ENCODE data around the gene TMEM255A. TPM values are rescaled to one million over a fixed set of nuclear protein-coding genes. Genes with fewer than 3 reads are reported as not detected.

The TMEM255A gene
- total and polyA plus RNA-seq, 2 donors = 3.3 to 6.4 TPM

GRCh38 chrX:120334603-120335002 lies 23.3 kb upstream of the TMEM255A start:
- Histone ChIP-seq H3K9me3 (ENCODE audit: control insufficient read depth in 2 of 2, insufficient read depth in 1 of 2, low read length in 1 of 2) (no peaks in the 10 kb centered on the region), H3K36me3 (ENCODE audit: control insufficient read depth in 2 of 2, insufficient read depth in 2 of 2, low read length in 1 of 2) (no peaks in the 10 kb centered on the region), H3K4me3 (ENCODE audit: low read length in 2 of 2) (no peak overlapping the region), H3K27me3 (ENCODE audit: control insufficient read depth in 2 of 2, insufficient read depth in 1 of 2, low read length in 1 of 2) (no peaks in the 10 kb centered on the region), H3K4me1 (ENCODE audit: control insufficient read depth in 2 of 2, insufficient read depth in 2 of 2, low read length in 2 of 2) (no peaks in the 10 kb centered on the region), H3K27ac (ENCODE audit: low read depth in 1 of 2, low read length in 1 of 2) (no peak overlapping the region)
- DNase-seq (ENCODE audit: low read depth in 6 of 9, low spot score in 9 of 9) = no peak
- 89% methylated on average over 1 of the region's 1 CpG for WGBS

DNA sequence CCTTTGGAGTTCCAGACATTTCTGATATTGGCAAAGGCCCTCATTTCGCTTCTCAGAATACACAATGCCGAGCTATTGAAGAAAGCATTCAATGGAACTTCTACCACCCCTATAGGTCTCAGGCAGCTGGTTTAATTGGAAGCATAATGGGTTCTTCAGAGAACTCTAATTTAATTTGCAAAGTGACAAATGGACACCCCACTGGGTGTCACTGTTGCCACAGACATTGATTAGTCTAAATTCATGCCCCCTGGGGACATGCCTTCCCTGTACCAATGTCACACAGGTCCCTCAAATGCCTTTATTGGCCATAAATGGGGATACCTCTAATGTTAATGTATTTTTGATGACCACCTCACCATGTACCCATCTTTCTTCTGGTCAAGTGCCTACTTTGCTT lies 22.9 kb upstream of the TMEM255A start:
- Histone ChIP-seq H3K27me3 (ENCODE audit: control insufficient read depth in 2 of 2, insufficient read depth in 1 of 2, low read length in 1 of 2) (no peaks in the 10 kb centered on the region), H3K4me3 (ENCODE audit: low read length in 2 of 2) (no peak overlapping the region), H3K27ac (ENCODE audit: low read depth in 1 of 2, low read length in 1 of 2) (no peak overlapping the region), H3K36me3 (ENCODE audit: control insufficient read depth in 2 of 2, insufficient read depth in 2 of 2, low read length in 1 of 2) (no peaks in the 10 kb centered on the region), H3K9me3 (ENCODE audit: control insufficient read depth in 2 of 2, insufficient read depth in 1 of 2, low read length in 1 of 2) (no peaks in the 10 kb centered on the region), H3K4me1 (ENCODE audit: control insufficient read depth in 2 of 2, insufficient read depth in 2 of 2, low read length in 2 of 2) (no peaks in the 10 kb centered on the region)
- 48% methylated on average over 2 of the region's 2 CpGs for WGBS
- no peak for DNase-seq (ENCODE audit: low read depth in 6 of 9, low spot score in 9 of 9)

DNA sequence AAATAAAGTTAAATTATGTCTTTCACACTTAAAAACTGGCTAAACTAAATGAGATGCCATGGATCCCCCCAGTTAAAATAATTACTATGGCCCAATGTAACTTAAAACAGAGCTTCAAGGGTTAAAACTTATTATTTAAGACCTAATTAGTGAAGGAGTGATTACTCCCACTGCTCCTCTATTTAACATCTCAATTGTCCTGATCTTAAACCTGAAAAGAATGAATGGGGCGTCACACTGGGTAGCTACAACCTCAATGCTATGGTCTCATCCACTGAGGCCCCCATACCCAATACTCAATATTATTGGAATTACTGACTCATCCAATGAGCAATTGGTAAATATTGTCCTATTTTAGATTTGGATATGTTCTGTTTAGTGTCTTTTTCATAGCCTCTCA lies 21.1 kb upstream of the TMEM255A start:
- 97% methylated on average over 1 of the region's 1 CpG for WGBS
- Histone ChIP-seq H3K4me1 (ENCODE audit: control insufficient read depth in 2 of 2, insufficient read depth in 2 of 2, low read length in 2 of 2) (no peaks in the 10 kb centered on the region), H3K27me3 (ENCODE audit: control insufficient read depth in 2 of 2, insufficient read depth in 1 of 2, low read length in 1 of 2) (no peaks in the 10 kb centered on the region), H3K9me3 (ENCODE audit: control insufficient read depth in 2 of 2, insufficient read depth in 1 of 2, low read length in 1 of 2) (no peaks in the 10 kb centered on the region), H3K36me3 (ENCODE audit: control insufficient read depth in 2 of 2, insufficient read depth in 2 of 2, low read length in 1 of 2) (no peaks in the 10 kb centered on the region), H3K4me3 (ENCODE audit: low read length in 2 of 2) (no peak overlapping the region), H3K27ac (ENCODE audit: low read depth in 1 of 2, low read length in 1 of 2) (no peak overlapping the region)
- no peak for DNase-seq (ENCODE audit: low read depth in 6 of 9, low spot score in 9 of 9)

- DNase-seq (ENCODE audit: low read depth in 6 of 9, low spot score in 9 of 9) = no peak
- H3K4me1 ChIP-seq (ENCODE audit: control insufficient read depth in 2 of 2, insufficient read depth in 2 of 2, low read length in 2 of 2) = no peaks in the 10 kb centered on the region
- no peaks in the 10 kb centered on the region for H3K27me3 ChIP-seq (ENCODE audit: control insufficient read depth in 2 of 2, insufficient read depth in 1 of 2, low read length in 1 of 2)
- H3K36me3 ChIP-seq (ENCODE audit: control insufficient read depth in 2 of 2, insufficient read depth in 2 of 2, low read length in 1 of 2) = no peaks in the 10 kb centered on the region
- WGBS = 90% methylated on average over 2 of the region's 2 CpGs
- no peaks in the 10 kb centered on the region for H3K9me3 ChIP-seq (ENCODE audit: control insufficient read depth in 2 of 2, insufficient read depth in 1 of 2, low read length in 1 of 2)
- H3K27ac ChIP-seq (ENCODE audit: low read depth in 1 of 2, low read length in 1 of 2) = no peak overlapping the region
- no peak overlapping the region for H3K4me3 ChIP-seq (ENCODE audit: low read length in 2 of 2)
These were observed 19.9 kb upstream of the TMEM255A start for GRCh38 chrX:120331116-120331515.

DNA sequence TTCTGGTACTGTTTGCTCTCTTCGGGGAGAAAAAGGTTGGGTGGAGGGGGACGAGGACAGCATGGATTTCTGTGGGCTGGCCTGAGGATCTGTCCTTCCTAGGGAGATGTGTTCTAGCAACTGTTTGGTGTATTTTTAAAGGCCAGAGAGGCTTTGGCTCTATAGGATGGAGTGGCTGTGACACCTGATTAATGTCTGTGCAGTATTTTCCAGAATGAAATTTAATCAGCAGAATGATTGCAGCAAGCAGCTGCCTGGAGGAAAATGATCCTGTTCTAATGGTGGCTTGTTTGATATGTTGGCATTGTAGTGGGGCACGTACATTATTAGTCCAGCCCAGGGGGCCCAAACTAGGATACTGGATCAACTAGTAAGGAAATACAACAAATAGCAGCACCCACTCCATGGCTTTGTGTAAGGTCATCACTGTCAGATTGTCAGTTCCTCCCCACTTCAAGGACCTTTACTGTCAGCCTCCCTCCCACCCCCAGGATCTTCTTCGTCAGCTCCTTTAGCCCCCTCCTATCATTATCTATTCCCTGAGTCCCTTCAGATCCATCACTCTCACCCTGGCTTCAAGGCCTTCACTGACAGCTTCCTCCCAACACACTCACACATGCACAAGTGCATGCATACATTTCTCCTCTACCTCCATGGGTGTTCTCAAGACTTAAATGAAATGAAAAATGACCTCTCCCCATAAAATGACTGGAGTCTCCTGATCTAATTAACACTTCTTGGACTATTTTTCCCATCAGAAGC lies 10.4 kb upstream of the TMEM255A start:
- Histone ChIP-seq H3K4me3 (ENCODE audit: low read length in 2 of 2) (no peak overlapping the region), H3K27me3 (ENCODE audit: control insufficient read depth in 2 of 2, insufficient read depth in 1 of 2, low read length in 1 of 2) (no peaks in the 10 kb centered on the region), H3K27ac (ENCODE audit: low read depth in 1 of 2, low read length in 1 of 2) (no peak overlapping the region), H3K36me3 (ENCODE audit: control insufficient read depth in 2 of 2, insufficient read depth in 2 of 2, low read length in 1 of 2) (no peaks in the 10 kb centered on the region), H3K9me3 (ENCODE audit: control insufficient read depth in 2 of 2, insufficient read depth in 1 of 2, low read length in 1 of 2) (no peaks in the 10 kb centered on the region), H3K4me1 (ENCODE audit: control insufficient read depth in 2 of 2, insufficient read depth in 2 of 2, low read length in 2 of 2) (no peaks in the 10 kb centered on the region)
- 89% methylated on average over 4 of the region's 4 CpGs for WGBS
- DNase-seq (ENCODE audit: low read depth in 6 of 9, low spot score in 9 of 9) = no peak

GRCh38 chrX:120318411-120318810 lies 7.2 kb upstream of the TMEM255A start:
- H3K4me3 ChIP-seq (ENCODE audit: low read length in 2 of 2) = no peak overlapping the region
- WGBS = 95% methylated on average over 4 of the region's 4 CpGs
- no peaks in the 10 kb centered on the region for H3K4me1 ChIP-seq (ENCODE audit: control insufficient read depth in 2 of 2, insufficient read depth in 2 of 2, low read length in 2 of 2)
- no peak overlapping the region for H3K27ac ChIP-seq (ENCODE audit: low read depth in 1 of 2, low read length in 1 of 2)
- peaks cover 0 to 8% of the 10 kb centered on the region in 2 donors for H3K27me3 ChIP-seq (ENCODE audit: control insufficient read depth in 2 of 2, insufficient read depth in 1 of 2, low read length in 1 of 2)
- DNase-seq (ENCODE audit: low read depth in 6 of 9, low spot score in 9 of 9) = no peak
- H3K9me3 ChIP-seq (ENCODE audit: control insufficient read depth in 2 of 2, insufficient read depth in 1 of 2, low read length in 1 of 2) = no peaks in the 10 kb centered on the region
- H3K36me3 ChIP-seq (ENCODE audit: control insufficient read depth in 2 of 2, insufficient read depth in 2 of 2, low read length in 1 of 2) = no peaks in the 10 kb centered on the region

DNA sequence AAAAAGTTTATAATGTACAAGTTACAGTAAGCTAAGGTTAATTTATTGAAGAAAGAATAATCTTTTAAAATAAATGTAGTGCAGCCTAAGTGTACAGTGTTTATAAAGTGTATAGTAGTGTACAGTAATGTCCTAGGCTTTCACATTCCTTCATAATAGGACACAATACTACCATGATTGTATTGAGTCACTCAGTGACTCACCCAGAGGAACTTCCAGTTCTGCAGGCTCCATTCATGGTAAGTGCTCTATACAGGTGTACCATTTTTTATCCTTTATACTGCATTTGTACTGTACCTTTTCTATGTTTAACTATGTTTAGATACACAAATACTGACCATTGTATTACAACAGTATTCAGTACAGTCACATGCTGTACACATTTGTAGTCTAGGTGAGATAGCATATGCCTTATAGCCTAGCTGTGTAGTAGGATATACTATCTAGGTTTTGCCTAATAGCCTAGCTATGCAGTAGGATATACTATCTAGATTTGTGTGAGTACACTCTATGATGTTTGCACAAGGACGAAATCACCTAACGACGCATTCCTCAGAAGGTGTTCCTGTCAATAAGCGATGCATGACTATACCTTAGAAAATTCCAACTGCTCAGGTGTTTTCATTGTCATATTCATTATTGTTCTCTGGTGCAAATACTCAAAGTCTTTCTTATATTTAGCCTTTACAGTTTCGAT lies 5.5 kb upstream of the TMEM255A start:
- H3K4me1 ChIP-seq (ENCODE audit: control insufficient read depth in 2 of 2, insufficient read depth in 2 of 2, low read length in 2 of 2) = no peaks in the 10 kb centered on the region
- DNase-seq (ENCODE audit: low read depth in 6 of 9, low spot score in 9 of 9) = no peak
- H3K4me3 ChIP-seq (ENCODE audit: low read length in 2 of 2) = no peak overlapping the region
- H3K27ac ChIP-seq (ENCODE audit: low read depth in 1 of 2, low read length in 1 of 2) = no peak overlapping the region
- WGBS = 93% methylated on average over 5 of the region's 5 CpGs
- H3K9me3 ChIP-seq (ENCODE audit: control insufficient read depth in 2 of 2, insufficient read depth in 1 of 2, low read length in 1 of 2) = no peaks in the 10 kb centered on the region
- peaks cover 3 to 23% of the 10 kb centered on the region in 2 donors for H3K27me3 ChIP-seq (ENCODE audit: control insufficient read depth in 2 of 2, insufficient read depth in 1 of 2, low read length in 1 of 2)
- H3K36me3 ChIP-seq (ENCODE audit: control insufficient read depth in 2 of 2, insufficient read depth in 2 of 2, low read length in 1 of 2) = no peaks in the 10 kb centered on the region

DNA sequence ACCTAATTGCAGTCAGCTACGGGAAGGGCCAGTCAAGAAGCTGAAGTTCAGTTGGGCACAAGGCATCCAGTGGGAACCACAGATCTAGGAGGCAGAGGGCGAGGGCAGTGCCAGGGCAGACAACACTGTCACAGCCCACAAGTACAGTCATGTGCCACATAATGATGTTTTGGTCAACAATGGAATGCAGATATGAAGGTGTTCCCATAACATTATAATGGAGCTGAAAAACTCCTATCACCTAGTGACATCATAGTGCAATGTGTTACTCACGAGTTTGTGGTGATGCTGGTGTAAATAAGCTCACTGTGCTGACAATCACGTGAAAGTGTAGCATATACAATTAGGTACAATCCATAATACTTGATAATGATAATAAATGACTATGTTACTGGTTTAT lies 4.5 kb upstream of the TMEM255A start:
- H3K9me3 ChIP-seq (ENCODE audit: control insufficient read depth in 2 of 2, insufficient read depth in 1 of 2, low read length in 1 of 2) = peaks cover 0 to 3% of the 10 kb centered on the region in 2 donors
- H3K27ac ChIP-seq (ENCODE audit: low read depth in 1 of 2, low read length in 1 of 2) = no peak overlapping the region
- peaks cover 3 to 32% of the 10 kb centered on the region in 2 donors for H3K27me3 ChIP-seq (ENCODE audit: control insufficient read depth in 2 of 2, insufficient read depth in 1 of 2, low read length in 1 of 2)
- no peaks in the 10 kb centered on the region for H3K36me3 ChIP-seq (ENCODE audit: control insufficient read depth in 2 of 2, insufficient read depth in 2 of 2, low read length in 1 of 2)
- WGBS = 68% methylated on average over 4 of the region's 4 CpGs
- no peak overlapping the region for H3K4me3 ChIP-seq (ENCODE audit: low read length in 2 of 2)
- no peak for DNase-seq (ENCODE audit: low read depth in 6 of 9, low spot score in 9 of 9)
- H3K4me1 ChIP-seq (ENCODE audit: control insufficient read depth in 2 of 2, insufficient read depth in 2 of 2, low read length in 2 of 2) = peaks cover 0 to 5% of the 10 kb centered on the region in 2 donors

GRCh38 chrX:120311727-120312063 lies 434 bp upstream of the TMEM255A start:
- no peak for DNase-seq (ENCODE audit: low read depth in 6 of 9, low spot score in 9 of 9)
- Histone ChIP-seq H3K9me3 (ENCODE audit: control insufficient read depth in 2 of 2, insufficient read depth in 1 of 2, low read length in 1 of 2) (peaks cover 0 to 8% of the 10 kb centered on the region in 2 donors), H3K27me3 (ENCODE audit: control insufficient read depth in 2 of 2, insufficient read depth in 1 of 2, low read length in 1 of 2) (peaks cover 3 to 70% of the 10 kb centered on the region in 2 donors), H3K4me1 (ENCODE audit: control insufficient read depth in 2 of 2, insufficient read depth in 2 of 2, low read length in 2 of 2) (peaks cover 0 to 27% of the 10 kb centered on the region in 2 donors), H3K27ac (ENCODE audit: low read depth in 1 of 2, low read length in 1 of 2) (no peak overlapping the region), H3K36me3 (ENCODE audit: control insufficient read depth in 2 of 2, insufficient read depth in 2 of 2, low read length in 1 of 2) (no peaks in the 10 kb centered on the region), H3K4me3 (ENCODE audit: low read length in 2 of 2) (no peak overlapping the region)
- 87% methylated on average over 4 of the region's 4 CpGs for WGBS

Measured in thymus (tissue), 11 donors.